Neural cell (in vitro differentiated cells): Measurements from ENCODE around the gene HOXB6. TPM values are rescaled to one million over a fixed set of nuclear protein-coding genes. Genes with fewer than 3 reads are reported as not detected.

Experiments
- H2AFZ ChIP-seq: fragments of 200-600, 300-800 bp; sonication (generic), shearing (Covaris generic); 2 replicates; pipeline ENCODE4 v1.6.0; 2014; ENCODE audit warnings: low read depth, mild to moderate bottlenecking, antibody characterized with exemption, low read length, moderate library complexity
- H3F3A ChIP-seq: fragments of 200-600 bp; shearing (Covaris generic); 2 replicates; pipeline ENCODE4 v1.6.1; 2016; ENCODE audit warnings: mild to moderate bottlenecking, moderate library complexity, mixed read lengths, antibody characterized with exemption, low read length; ENCODE audit not compliant: insufficient read depth, poor library complexity, severe bottlenecking
- H3K27ac ChIP-seq: fragments of 200-600, 300-800 bp; sonication (generic), shearing (Covaris generic); 2 replicates; pipeline ENCODE4 v1.5.1; 2014; ENCODE audit warnings: mild to moderate bottlenecking, low read length, moderate library complexity
- H3K27me3 ChIP-seq: fragments of 300-800, 200-600 bp; sonication (generic), shearing (Covaris generic); 2 replicates; pipeline ENCODE4 v1.6.0; 2014; ENCODE audit warnings: mild to moderate bottlenecking, low read depth, low read length, moderate library complexity; ENCODE audit not compliant: insufficient read depth
- H3K36me3 ChIP-seq: fragments of 300-800, 200-600 bp; sonication (generic), shearing (Covaris generic); 2 replicates; pipeline ENCODE4 v1.5.1; 2014; ENCODE audit warnings: mild to moderate bottlenecking, antibody characterized with exemption, low read length, moderate library complexity; ENCODE audit not compliant: insufficient read depth
- H3K4me2 ChIP-seq: fragments of 300-800, 200-600 bp; sonication (generic), shearing (Covaris generic); 2 replicates; pipeline ENCODE4 v1.6.0; 2014; ENCODE audit warnings: mild to moderate bottlenecking, low read length
- H3K4me3 ChIP-seq: fragments of 300-800, 200-600 bp; sonication (generic), shearing (Covaris generic); 2 replicates; pipeline ENCODE4 v1.5.1; 2014; ENCODE audit warnings: mild to moderate bottlenecking, low read length, moderate library complexity
- H3K79me2 ChIP-seq: fragments of 200-600 bp; shearing (Covaris generic); replicated peaks from 2 replicates; pipeline ENCODE4 v1.6.0; 2014; ENCODE audit warnings: mild to moderate bottlenecking, low read length, moderate library complexity; ENCODE audit not compliant: insufficient read depth
- H3K9ac ChIP-seq: fragments of 300-800, 200-600 bp; sonication (generic), shearing (Covaris generic); 2 replicates; pipeline ENCODE4 v1.6.1; 2016; ENCODE audit warnings: mild to moderate bottlenecking, low read length, mixed read lengths
- H3K9me2 ChIP-seq: fragments of 200-600 bp; shearing (Covaris generic); 2 replicates; pipeline ENCODE4 v1.6.1; 2016; ENCODE audit warnings: mild to moderate bottlenecking, low read length, mixed read lengths; ENCODE audit not compliant: insufficient read depth
- H3K9me3 ChIP-seq: fragments of 200-600, 300-800 bp; sonication (generic), shearing (Covaris generic); 2 replicates; pipeline ENCODE4 v1.6.1; 2016; ENCODE audit warnings: mild to moderate bottlenecking, mixed run types, low read length, moderate library complexity, mixed read lengths
- H4K20me1 ChIP-seq: fragments of 200-600 bp; shearing (Covaris generic); 2 replicates; pipeline ENCODE4 v1.6.1; 2016; ENCODE audit warnings: mild to moderate bottlenecking, mixed run types; ENCODE audit not compliant: insufficient read depth
- EP300 ChIP-seq: fragments of 450-650 bp; conservative IDR thresholded peaks from 2 replicates; pipeline ENCODE4 v1.6.1; 2014; ENCODE audit warnings: antibody characterized with exemption, mild to moderate bottlenecking, moderate library complexity; ENCODE audit not compliant: poor library complexity, severe bottlenecking
- EZH2 ChIP-seq: fragments of 200-600, 300-800 bp; shearing (Covaris generic), sonication (generic); IDR thresholded peaks from 2 replicates; pipeline ENCODE4 v1.6.1; 2014; ENCODE audit warnings: antibody characterized with exemption, low read length, borderline replicate concordance, mild to moderate bottlenecking; ENCODE audit not compliant: insufficient read depth, poor library complexity, severe bottlenecking
- MXI1 ChIP-seq: fragments of 450-650 bp; conservative IDR thresholded peaks from 2 replicates; pipeline ENCODE4 v1.6.1; 2014; ENCODE audit warnings: antibody characterized with exemption, mild to moderate bottlenecking; ENCODE audit not compliant: poor library complexity, severe bottlenecking
- POLR2AphosphoS5 ChIP-seq: IDR thresholded peaks from 2 replicates; pipeline ENCODE4 v1.6.1; 2012
- RAD21 ChIP-seq: fragments of 450-650 bp; conservative IDR thresholded peaks from 2 replicates; pipeline ENCODE4 v1.6.1; 2014; ENCODE audit warnings: antibody characterized with exemption, mild to moderate bottlenecking, moderate library complexity
- SMC3 ChIP-seq: fragments of 450-650 bp; conservative IDR thresholded peaks from 2 replicates; pipeline ENCODE4 v1.6.1; 2014; ENCODE audit warnings: antibody characterized with exemption, mild to moderate bottlenecking, moderate library complexity; ENCODE audit not compliant: poor library complexity
- TAF1 ChIP-seq: IDR thresholded peaks from 2 replicates; pipeline ENCODE4 v1.6.1; 2012; ENCODE audit warnings: low read depth
- polyA plus RNA-seq: library from polyadenylated mRNA; depleted of rRNA; stranded (reverse); fragments of >200 nt; gene quantifications from 2 replicates; pipeline ENCODE4 v1.2.3, GENCODE V29; 2014
- TF ChIP-seq, protein P1 (sequence below): IDR thresholded peaks from 2 replicates; pipeline ENCODE4 v1.6.1; 2012; ENCODE audit warnings: borderline replicate concordance
- TF ChIP-seq, protein P2 (sequence below): fragments of 450-650 bp; IDR thresholded peaks from 2 replicates; pipeline ENCODE4 v1.5.1; 2014; ENCODE audit warnings: antibody characterized with exemption, mild to moderate bottlenecking, moderate library complexity; ENCODE audit not compliant: poor library complexity, severe bottlenecking

HOXB6 gene
- polyA plus RNA-seq, 1 donor from 2014 or later = not detected

DNA sequence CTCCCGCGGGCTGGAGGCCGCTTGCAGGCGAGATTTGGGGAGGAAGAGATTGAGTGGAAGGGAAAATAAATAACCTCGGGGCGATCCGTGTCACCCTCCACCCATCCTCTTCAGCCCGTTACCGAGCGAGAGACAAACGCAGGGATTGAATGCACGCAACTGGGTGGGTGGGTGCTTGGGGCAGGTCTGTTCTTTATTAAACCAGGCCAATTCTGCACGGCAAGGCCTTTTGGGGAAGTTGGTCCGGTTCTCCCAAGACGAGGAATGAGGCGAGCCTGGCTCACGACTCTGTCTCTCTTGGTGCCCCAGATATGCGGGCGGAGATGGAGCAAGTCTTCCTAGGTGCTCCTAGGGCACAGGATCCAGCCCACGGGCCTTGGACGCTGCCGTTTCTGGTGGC is 6.4 kb upstream of the HOXB6 start:
- H3K9me2 ChIP-seq = no peaks in the 10 kb centered on the region
- H3K9me3 ChIP-seq = peaks cover 7% of the 10 kb centered on the region
- H3K27ac ChIP-seq = no peak overlapping the region
- H3F3A ChIP-seq = no peaks in the 10 kb centered on the region
- no peak overlapping the region for H3K4me3 ChIP-seq
- no peaks in the 10 kb centered on the region for H4K20me1 ChIP-seq
- H3K27me3 ChIP-seq = peaks cover 99% of the 10 kb centered on the region
- H2AFZ ChIP-seq = no peak overlapping the region
- no peaks in the 10 kb centered on the region for H3K36me3 ChIP-seq
- no peak overlapping the region for H3K4me2 ChIP-seq
- no peaks in the 10 kb centered on the region for H3K79me2 ChIP-seq
- TF ChIP-seq RAD21 (no peak), TAF1 (no peak), EZH2 (no peak), MXI1 (no peak), POLR2AphosphoS5 (no peak), SMC3 (no peak)
- TF ChIP-seq, protein P1, sequence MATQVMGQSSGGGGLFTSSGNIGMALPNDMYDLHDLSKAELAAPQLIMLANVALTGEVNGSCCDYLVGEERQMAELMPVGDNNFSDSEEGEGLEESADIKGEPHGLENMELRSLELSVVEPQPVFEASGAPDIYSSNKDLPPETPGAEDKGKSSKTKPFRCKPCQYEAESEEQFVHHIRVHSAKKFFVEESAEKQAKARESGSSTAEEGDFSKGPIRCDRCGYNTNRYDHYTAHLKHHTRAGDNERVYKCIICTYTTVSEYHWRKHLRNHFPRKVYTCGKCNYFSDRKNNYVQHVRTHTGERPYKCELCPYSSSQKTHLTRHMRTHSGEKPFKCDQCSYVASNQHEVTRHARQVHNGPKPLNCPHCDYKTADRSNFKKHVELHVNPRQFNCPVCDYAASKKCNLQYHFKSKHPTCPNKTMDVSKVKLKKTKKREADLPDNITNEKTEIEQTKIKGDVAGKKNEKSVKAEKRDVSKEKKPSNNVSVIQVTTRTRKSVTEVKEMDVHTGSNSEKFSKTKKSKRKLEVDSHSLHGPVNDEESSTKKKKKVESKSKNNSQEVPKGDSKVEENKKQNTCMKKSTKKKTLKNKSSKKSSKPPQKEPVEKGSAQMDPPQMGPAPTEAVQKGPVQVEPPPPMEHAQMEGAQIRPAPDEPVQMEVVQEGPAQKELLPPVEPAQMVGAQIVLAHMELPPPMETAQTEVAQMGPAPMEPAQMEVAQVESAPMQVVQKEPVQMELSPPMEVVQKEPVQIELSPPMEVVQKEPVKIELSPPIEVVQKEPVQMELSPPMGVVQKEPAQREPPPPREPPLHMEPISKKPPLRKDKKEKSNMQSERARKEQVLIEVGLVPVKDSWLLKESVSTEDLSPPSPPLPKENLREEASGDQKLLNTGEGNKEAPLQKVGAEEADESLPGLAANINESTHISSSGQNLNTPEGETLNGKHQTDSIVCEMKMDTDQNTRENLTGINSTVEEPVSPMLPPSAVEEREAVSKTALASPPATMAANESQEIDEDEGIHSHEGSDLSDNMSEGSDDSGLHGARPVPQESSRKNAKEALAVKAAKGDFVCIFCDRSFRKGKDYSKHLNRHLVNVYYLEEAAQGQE = no peak
- H3K9ac ChIP-seq = no peak overlapping the region

DNA sequence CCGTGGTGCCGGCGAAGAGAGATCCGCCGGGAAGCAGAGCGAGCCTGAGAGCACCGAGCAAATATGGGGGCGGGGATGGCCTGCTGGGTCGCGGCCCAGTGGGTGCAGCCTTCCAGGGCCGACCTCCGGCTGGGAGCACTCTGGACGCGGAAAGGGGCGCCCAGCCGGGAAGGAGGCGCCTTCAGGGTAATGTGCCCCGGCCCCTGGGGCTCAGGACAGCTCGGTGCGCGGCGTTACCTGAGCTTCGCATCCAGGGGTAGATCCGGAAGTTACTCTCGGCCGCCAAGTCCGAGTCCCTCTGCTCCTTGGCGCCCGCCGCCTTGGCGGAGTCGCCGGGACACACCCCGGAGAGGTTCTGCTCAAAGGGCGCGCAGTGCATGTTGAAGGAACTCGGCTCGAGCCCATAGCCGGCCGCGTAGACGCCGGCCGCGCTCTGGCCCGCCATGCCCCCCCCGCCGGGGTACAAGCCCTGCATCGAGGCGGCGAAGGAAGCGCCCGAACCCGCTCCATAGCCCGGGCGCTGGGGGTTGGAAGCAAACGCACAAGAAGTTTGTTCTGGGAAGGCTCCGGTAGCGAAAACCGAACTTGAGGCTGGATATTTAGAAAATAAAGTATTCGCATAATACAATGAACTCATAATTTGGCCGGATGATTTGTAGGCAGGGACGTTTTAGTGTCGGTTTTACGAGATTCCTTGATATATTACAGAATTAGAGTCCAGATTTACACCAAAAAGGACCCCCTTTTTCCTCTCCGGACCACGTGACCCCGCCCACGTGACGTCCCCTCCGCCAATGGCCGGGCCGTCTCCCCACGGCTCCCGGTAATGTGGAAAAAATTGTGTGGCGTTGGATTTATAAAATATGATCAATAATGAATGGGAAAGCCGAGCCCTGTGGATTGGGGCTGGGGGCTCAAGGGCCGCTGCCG is 5.8 kb upstream of the HOXB6 start, which contains the start of gene HOXB7:
Gene HOXB7 (minus strand): TSS at position 736 of the 930 bp plus-strand sequence. CDS start 99 bp downstream, at position 637.
- no peaks in the 10 kb centered on the region for H4K20me1 ChIP-seq
- no peak within 1 kb of the TSS for H3K9ac ChIP-seq
- peaks cover 8% of the 10 kb centered on the region for H3K9me3 ChIP-seq
- H3K79me2 ChIP-seq = no peaks in the 10 kb centered on the region
- no peak within 1 kb of the TSS for H2AFZ ChIP-seq
- H3K27ac ChIP-seq = no peak within 1 kb of the TSS
- no peak within 1 kb of the TSS for H3K4me3 ChIP-seq
- no peaks in the 10 kb centered on the region for H3K9me2 ChIP-seq
- peak; percentile 98 for TF ChIP-seq EZH2
- TF ChIP-seq SMC3 = no peak
- TF ChIP-seq RAD21 = no peak
- no peaks in the 10 kb centered on the region for H3F3A ChIP-seq
- no peak within 1 kb of the TSS for H3K4me2 ChIP-seq
- H3K36me3 ChIP-seq = no peaks in the 10 kb centered on the region
- peaks cover 99% of the 10 kb centered on the region for H3K27me3 ChIP-seq

DNA sequence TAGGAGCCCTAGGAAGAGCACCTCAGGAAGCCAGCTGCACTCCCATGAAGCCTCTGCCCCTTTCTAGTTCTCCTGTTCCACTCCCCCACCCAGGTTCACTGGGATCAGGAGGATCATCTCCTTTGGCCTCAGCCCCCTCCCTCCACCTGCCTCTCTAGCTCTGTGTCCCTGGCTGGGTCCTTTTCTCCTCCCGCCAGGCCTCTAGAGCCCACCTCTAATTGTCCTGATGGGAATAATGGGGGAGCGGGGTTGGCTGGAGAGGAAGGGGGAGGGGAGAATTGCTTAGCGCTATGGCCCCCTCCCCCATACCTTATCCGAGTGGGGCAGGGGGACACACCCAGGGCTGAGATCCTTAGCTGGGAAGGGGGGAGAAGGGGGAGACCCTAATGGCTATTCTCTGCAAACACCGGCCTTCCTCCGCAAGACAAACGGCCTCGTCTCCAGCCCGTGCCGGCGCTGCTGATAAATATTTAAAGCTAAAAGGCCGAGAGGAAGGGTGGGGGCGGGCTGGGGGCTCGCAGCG is 5.0 kb upstream of the HOXB6 start:
- Histone ChIP-seq H3K9ac (no peak overlapping the region), H3K36me3 (no peaks in the 10 kb centered on the region), H3K27ac (no peak overlapping the region), H3K27me3 (peaks cover 99% of the 10 kb centered on the region), H3F3A (no peaks in the 10 kb centered on the region), H2AFZ (no peak overlapping the region), H3K4me2 (no peak overlapping the region), H3K4me3 (no peak overlapping the region), H3K9me3 (peaks cover 9% of the 10 kb centered on the region), H4K20me1 (no peaks in the 10 kb centered on the region), H3K9me2 (no peaks in the 10 kb centered on the region), H3K79me2 (no peaks in the 10 kb centered on the region)
- TF ChIP-seq MXI1 = no peak
- no peak for TF ChIP-seq EP300
- TF ChIP-seq SMC3 = no peak
- TF ChIP-seq, protein P1 = no peak
- TF ChIP-seq RAD21 = no peak
- TF ChIP-seq, protein P2, sequence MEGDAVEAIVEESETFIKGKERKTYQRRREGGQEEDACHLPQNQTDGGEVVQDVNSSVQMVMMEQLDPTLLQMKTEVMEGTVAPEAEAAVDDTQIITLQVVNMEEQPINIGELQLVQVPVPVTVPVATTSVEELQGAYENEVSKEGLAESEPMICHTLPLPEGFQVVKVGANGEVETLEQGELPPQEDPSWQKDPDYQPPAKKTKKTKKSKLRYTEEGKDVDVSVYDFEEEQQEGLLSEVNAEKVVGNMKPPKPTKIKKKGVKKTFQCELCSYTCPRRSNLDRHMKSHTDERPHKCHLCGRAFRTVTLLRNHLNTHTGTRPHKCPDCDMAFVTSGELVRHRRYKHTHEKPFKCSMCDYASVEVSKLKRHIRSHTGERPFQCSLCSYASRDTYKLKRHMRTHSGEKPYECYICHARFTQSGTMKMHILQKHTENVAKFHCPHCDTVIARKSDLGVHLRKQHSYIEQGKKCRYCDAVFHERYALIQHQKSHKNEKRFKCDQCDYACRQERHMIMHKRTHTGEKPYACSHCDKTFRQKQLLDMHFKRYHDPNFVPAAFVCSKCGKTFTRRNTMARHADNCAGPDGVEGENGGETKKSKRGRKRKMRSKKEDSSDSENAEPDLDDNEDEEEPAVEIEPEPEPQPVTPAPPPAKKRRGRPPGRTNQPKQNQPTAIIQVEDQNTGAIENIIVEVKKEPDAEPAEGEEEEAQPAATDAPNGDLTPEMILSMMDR = no peak
- TF ChIP-seq TAF1 = no peak
- TF ChIP-seq EZH2 = no peak
- no peak for TF ChIP-seq POLR2AphosphoS5
